Fibroblast of lung (primary cell): ENCODE data around the gene ZBTB33. TPM values are rescaled to one million over a fixed set of nuclear protein-coding genes. Genes with fewer than 3 reads are reported as not detected.

Source experiments
- DNase-seq, 2 donors: peaks; one replicate each; pipeline versions ENCODE4 v3.0.0 to v3.0.0-alpha.2; 2010; ENCODE audit warnings: low read depth in 2 of 2
- H2AFZ ChIP-seq: 2 replicates; pipeline ENCODE4 v1.5.1; 2012; ENCODE audit warnings: low read length, control low read depth, inconsistent platforms
- H3K27ac ChIP-seq: 2 replicates; pipeline ENCODE4 v1.5.1; 2011; ENCODE audit warnings: low read length, control low read depth; ENCODE audit not compliant: insufficient read depth
- H3K27me3 ChIP-seq: 2 replicates; pipeline ENCODE4 v1.5.1; 2011; ENCODE audit warnings: mild to moderate bottlenecking, low read length; ENCODE audit not compliant: control insufficient read depth, insufficient read depth
- H3K36me3 ChIP-seq: 2 replicates; pipeline ENCODE4 v1.5.1; 2011; ENCODE audit warnings: low read length; ENCODE audit not compliant: control insufficient read depth, insufficient read depth
- H3K4me1 ChIP-seq: 2 replicates; pipeline ENCODE4 v1.5.1; 2011; ENCODE audit warnings: low read length; ENCODE audit not compliant: control insufficient read depth, insufficient read depth; ENCODE audit errors: extremely low read depth
- H3K4me2 ChIP-seq: 2 replicates; pipeline ENCODE4 v1.5.1; 2011; ENCODE audit warnings: low read length, control low read depth; ENCODE audit not compliant: insufficient read depth; ENCODE audit errors: extremely low read depth
- H3K4me3 ChIP-seq, 4 experiments: fragments of 200-600 bp in 1 of 4; sonication (generic) in 1 of 4; replicated peaks in 1 of 4; 2 replicates each; pipeline ENCODE4 v1.5.1; 2011 to 2016; ENCODE audit warnings: low read length in 4 of 4, low read depth in 3 of 4, mild to moderate bottlenecking in 3 of 4, control low read depth in 2 of 4, inconsistent platforms in 1 of 4, mixed read lengths in 1 of 4; ENCODE audit not compliant: insufficient read depth in 1 of 4; ENCODE audit errors: control extremely low read depth in 1 of 4
- H3K79me2 ChIP-seq: 2 replicates; pipeline ENCODE4 v1.5.1; 2012; ENCODE audit warnings: mild to moderate bottlenecking, low read length, inconsistent platforms; ENCODE audit not compliant: control insufficient read depth, insufficient read depth
- H3K9ac ChIP-seq: 2 replicates; pipeline ENCODE4 v1.5.1; 2011; ENCODE audit warnings: mild to moderate bottlenecking, low read length, control low read depth; ENCODE audit not compliant: insufficient read depth
- H3K9me3 ChIP-seq: 2 replicates; pipeline ENCODE4 v1.5.1; 2012; ENCODE audit warnings: low read depth, low read length; ENCODE audit not compliant: control insufficient read depth, insufficient read depth
- H4K20me1 ChIP-seq: 2 replicates; pipeline ENCODE4 v1.5.1; 2011; ENCODE audit warnings: low read length; ENCODE audit not compliant: control insufficient read depth, insufficient read depth; ENCODE audit errors: extremely low read depth
- EZH2 ChIP-seq: IDR thresholded peaks from 2 replicates; pipeline ENCODE4 v1.5.1; 2012; ENCODE audit warnings: low read length, control low read depth, mild to moderate bottlenecking; ENCODE audit errors: missing control alignments
- polyA plus RNA-seq, 2 donors: library from polyadenylated mRNA; depleted of rRNA in 1 of 2; stranded (reverse) in 1 of 2; unstranded in 1 of 2; fragments of >200 nt; gene quantifications; 2 replicates each; pipeline ENCODE4 v1.2.1, GENCODE V29; 2011 to 2012; ENCODE audit warnings: missing spikeins in 1 of 2
- total RNA-seq: library from RNA; depleted of rRNA; stranded (reverse); fragments of >200 nt; gene quantifications from 2 replicates; pipeline ENCODE4 v1.2.1, GENCODE V29; 2014
- TF ChIP-seq, protein P1 (sequence below), 2 donors: IDR thresholded peaks in 1 of 2; conservative IDR thresholded peaks in 1 of 2; 1 replicate in 1 of 2; 2 replicates in 1 of 2; pipeline ENCODE4 v1.5.1; 2011 to 2012; ENCODE audit warnings: low read length in 2 of 2, control low read depth in 1 of 2, inconsistent platforms in 1 of 2, low read depth in 1 of 2, mild to moderate bottlenecking in 1 of 2

The ZBTB33 gene
- total and polyA plus RNA-seq, 2 donors (not counting 1 experiment from before 2014, with no cell fraction given): 6.6 to 9.7 TPM

DNA sequence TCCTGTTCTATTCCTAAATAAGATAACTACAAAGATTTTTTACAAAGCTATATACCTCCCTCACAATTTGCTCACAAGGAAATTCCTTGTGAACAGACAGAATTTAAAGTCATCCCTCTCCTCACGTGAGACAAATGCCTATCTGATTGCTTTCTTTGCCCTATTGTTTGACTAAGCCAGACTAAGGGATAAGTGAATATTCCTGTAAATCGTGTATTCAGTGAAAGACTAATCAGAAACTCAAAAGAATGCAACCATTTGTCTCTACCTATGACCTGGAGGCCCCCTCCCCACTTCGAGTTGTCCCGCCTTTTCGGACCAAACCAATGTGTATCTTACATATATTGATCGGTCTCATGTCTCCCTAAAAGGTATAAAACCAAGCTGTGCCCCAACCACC is 15.3 kb upstream of the ZBTB33 start:
- no peak overlapping the region for H3K4me2 ChIP-seq
- no peak overlapping the region for H2AFZ ChIP-seq
- no peaks in the 10 kb centered on the region for H3K4me1 ChIP-seq
- H4K20me1 ChIP-seq: no peaks in the 10 kb centered on the region
- H3K27me3 ChIP-seq: no peaks in the 10 kb centered on the region
- DNase-seq: no peak
- no peak overlapping the region for H3K27ac ChIP-seq
- H3K9ac ChIP-seq: no peak overlapping the region
- no peaks in the 10 kb centered on the region for H3K79me2 ChIP-seq
- no peaks in the 10 kb centered on the region for H3K36me3 ChIP-seq
- TF ChIP-seq EZH2: no peak
- TF ChIP-seq, protein P1, sequence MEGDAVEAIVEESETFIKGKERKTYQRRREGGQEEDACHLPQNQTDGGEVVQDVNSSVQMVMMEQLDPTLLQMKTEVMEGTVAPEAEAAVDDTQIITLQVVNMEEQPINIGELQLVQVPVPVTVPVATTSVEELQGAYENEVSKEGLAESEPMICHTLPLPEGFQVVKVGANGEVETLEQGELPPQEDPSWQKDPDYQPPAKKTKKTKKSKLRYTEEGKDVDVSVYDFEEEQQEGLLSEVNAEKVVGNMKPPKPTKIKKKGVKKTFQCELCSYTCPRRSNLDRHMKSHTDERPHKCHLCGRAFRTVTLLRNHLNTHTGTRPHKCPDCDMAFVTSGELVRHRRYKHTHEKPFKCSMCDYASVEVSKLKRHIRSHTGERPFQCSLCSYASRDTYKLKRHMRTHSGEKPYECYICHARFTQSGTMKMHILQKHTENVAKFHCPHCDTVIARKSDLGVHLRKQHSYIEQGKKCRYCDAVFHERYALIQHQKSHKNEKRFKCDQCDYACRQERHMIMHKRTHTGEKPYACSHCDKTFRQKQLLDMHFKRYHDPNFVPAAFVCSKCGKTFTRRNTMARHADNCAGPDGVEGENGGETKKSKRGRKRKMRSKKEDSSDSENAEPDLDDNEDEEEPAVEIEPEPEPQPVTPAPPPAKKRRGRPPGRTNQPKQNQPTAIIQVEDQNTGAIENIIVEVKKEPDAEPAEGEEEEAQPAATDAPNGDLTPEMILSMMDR (conservative IDR thresholded peaks at IDR 0.05 in 1 of 2, IDR thresholded peaks at IDR 0.05 in 1 of 2; ENCODE audit: low read depth in 1 of 2, low read length in 2 of 2): no peak
- no peak overlapping the region for H3K4me3 ChIP-seq
- H3K9me3 ChIP-seq: no peaks in the 10 kb centered on the region

DNA sequence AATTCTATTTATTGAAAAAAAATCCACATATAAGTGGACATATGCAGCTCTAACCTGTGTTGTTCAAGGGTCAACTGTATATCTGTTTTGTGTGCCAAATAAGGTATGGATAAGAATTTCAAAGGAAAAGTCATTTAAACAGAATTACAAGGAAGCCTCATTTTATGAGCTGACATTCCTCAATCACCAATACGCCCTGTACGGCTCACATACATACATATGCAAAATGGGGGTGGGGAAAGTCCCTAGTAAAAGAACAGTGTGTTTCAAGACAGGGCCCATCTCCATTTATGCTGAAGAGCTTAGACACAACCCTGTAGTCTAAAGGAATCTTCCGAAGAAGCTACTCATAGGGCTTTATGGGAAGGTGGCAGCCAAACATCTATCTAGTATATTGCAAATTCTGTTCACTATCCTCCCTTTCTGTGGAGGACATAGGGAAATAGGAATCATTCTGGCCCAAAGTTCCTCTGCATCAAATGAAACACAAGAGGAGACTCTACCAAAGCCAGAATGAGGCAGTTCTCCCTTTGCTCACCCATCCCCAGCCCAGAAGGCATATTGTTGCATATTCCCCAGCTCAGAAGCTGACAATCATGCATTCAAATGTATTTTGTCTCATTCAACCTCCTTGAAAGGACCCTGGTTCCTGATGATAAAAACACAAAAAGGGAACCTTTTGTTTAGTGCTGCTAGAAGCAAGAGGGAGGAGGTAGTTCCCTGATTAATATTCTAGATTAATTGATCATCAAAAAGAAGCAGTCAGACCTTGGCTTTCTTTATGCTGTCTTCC is 13.7 kb upstream of the ZBTB33 start:
- no peak overlapping the region for H3K9ac ChIP-seq
- TF ChIP-seq, protein P1 (conservative IDR thresholded peaks at IDR 0.05 in 1 of 2, IDR thresholded peaks at IDR 0.05 in 1 of 2; ENCODE audit: low read depth in 1 of 2, low read length in 2 of 2): no peak
- TF ChIP-seq EZH2: no peak
- H2AFZ ChIP-seq: no peak overlapping the region
- no peaks in the 10 kb centered on the region for H3K4me1 ChIP-seq
- no peak for DNase-seq
- H3K36me3 ChIP-seq: no peaks in the 10 kb centered on the region
- H3K4me3 ChIP-seq: no peak overlapping the region
- H3K27me3 ChIP-seq: no peaks in the 10 kb centered on the region
- no peaks in the 10 kb centered on the region for H3K79me2 ChIP-seq
- no peaks in the 10 kb centered on the region for H3K9me3 ChIP-seq
- H3K27ac ChIP-seq: no peak overlapping the region
- H3K4me2 ChIP-seq: no peak overlapping the region
- no peaks in the 10 kb centered on the region for H4K20me1 ChIP-seq

DNA sequence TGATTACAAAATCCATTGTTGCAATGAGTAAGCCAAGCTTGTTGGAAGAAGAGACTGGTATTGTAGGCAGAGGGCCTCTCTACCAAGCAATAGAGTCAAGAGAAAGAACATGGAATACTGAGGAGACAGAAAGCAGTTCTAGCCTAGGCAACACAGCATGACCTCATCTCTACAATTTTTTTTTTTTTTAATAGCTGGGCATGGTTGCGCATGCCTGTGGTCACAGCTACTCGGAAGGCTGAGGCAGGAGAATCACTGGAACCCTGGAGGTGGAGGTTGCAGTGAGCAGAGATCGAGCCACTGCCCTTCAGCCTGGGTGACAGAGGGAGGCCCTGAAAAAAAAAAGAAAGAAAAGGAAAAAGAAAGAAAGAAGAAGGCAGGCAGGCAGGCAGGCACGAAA is 11.7 kb upstream of the ZBTB33 start:
- no peak overlapping the region for H3K4me3 ChIP-seq
- no peak overlapping the region for H2AFZ ChIP-seq
- H3K9me3 ChIP-seq: no peaks in the 10 kb centered on the region
- H3K9ac ChIP-seq: no peak overlapping the region
- no peaks in the 10 kb centered on the region for H4K20me1 ChIP-seq
- no peak for TF ChIP-seq EZH2
- TF ChIP-seq, protein P1 (conservative IDR thresholded peaks at IDR 0.05 in 1 of 2, IDR thresholded peaks at IDR 0.05 in 1 of 2; ENCODE audit: low read depth in 1 of 2, low read length in 2 of 2): no peak
- no peak overlapping the region for H3K27ac ChIP-seq
- no peaks in the 10 kb centered on the region for H3K4me1 ChIP-seq
- DNase-seq: no peak
- H3K36me3 ChIP-seq: no peaks in the 10 kb centered on the region
- no peak overlapping the region for H3K4me2 ChIP-seq
- H3K79me2 ChIP-seq: no peaks in the 10 kb centered on the region
- H3K27me3 ChIP-seq: no peaks in the 10 kb centered on the region
